H4 (cell line): ENCODE measurements around the gene GNB1L. TPM values are rescaled to one million over a fixed set of nuclear protein-coding genes. Genes with fewer than 3 reads are reported as not detected.

ENCODE experiments used
- DNase-seq: peaks from one replicate; pipeline ENCODE4 v3.0.0-alpha.2; 2015; ENCODE audit warnings: low spot score
- total RNA-seq: library from RNA; depleted of rRNA; stranded (reverse); fragments of >200 nt; shearing (Covaris generic); gene quantifications from 2 replicates; pipeline ENCODE4 v1.2.3, GENCODE V29; 2014

Gene GNB1L
- total RNA-seq, 1 experiment from 2014 or later, result 5.7 TPM

DNA sequence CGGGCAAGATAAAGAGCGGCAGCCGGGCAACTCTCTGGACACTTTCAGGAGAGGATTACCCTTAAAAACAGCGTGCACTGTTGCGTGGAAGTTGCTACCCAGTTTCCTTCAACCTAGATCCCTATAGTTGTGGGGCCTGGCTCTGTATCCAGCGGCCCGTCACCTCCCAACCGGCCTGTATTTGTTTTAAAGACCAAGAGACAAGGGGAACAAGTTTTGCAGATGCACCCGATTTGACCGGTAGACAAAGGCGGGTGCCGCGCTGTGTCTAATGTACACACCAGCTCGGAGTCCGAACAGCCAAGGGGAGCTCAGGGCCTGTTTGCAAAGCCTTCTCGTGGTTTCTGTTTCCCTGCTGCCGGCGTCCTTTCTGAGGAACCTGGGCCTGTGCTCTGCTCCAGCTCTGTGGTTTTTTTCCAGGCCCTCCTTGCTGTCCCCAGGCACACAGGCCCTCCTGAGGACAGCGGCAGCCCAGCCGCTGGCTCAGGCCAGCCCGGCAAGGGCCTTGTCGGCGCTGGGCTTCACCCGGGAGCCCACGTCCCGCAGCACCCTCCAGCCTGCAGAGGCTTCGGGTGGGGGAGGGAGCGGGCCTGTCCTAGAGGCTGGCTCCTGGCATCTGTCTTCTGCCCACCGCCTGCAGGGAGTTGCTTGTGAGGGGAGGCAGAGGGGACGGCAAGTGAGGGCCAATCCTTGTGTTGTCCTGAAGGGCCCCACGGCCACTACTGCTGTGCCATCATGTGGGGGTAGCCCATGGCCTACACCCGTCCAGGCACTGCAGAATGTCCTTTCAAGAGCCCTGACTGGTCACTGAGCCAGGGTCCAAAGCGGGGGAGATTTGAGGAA, 92.7 kb downstream of the GNB1L start:
- no peak for DNase-seq

DNA sequence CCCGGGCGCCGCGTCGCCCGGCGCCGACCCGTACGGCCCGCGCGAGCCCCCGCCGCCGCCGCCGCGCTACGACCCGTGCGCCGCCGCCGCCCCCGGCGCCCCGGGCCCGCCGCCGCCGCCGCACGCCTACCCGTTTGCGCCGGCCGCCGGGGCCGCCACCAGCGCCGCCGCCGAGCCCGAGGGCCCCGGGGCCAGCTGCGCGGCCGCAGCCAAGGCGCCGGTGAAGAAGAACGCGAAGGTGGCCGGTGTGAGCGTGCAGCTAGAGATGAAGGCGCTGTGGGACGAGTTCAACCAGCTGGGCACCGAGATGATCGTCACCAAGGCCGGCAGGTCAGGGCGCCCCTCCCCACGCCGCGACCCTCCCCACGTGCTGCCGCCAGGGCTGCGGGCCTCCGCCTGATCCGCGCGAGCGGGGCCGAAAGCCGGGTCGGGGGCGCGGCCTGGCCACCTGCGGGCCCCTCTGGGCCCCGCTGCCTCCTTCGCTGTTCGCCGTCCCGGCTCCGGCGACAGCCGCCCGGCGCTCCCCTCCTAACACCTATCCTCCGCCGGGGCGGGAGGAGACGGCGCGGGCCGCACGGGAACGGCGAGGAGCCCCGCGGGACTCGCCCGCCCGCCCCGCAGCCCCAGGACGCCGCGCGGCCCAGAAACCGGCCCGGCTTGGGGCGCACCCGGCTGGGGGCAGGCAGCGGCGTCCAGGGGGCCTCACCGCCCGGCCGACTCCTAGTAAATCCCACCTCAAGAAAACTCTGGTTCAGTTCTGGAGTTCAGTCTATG, 93.5 kb downstream of the GNB1L start:
- no peak for DNase-seq

DNA sequence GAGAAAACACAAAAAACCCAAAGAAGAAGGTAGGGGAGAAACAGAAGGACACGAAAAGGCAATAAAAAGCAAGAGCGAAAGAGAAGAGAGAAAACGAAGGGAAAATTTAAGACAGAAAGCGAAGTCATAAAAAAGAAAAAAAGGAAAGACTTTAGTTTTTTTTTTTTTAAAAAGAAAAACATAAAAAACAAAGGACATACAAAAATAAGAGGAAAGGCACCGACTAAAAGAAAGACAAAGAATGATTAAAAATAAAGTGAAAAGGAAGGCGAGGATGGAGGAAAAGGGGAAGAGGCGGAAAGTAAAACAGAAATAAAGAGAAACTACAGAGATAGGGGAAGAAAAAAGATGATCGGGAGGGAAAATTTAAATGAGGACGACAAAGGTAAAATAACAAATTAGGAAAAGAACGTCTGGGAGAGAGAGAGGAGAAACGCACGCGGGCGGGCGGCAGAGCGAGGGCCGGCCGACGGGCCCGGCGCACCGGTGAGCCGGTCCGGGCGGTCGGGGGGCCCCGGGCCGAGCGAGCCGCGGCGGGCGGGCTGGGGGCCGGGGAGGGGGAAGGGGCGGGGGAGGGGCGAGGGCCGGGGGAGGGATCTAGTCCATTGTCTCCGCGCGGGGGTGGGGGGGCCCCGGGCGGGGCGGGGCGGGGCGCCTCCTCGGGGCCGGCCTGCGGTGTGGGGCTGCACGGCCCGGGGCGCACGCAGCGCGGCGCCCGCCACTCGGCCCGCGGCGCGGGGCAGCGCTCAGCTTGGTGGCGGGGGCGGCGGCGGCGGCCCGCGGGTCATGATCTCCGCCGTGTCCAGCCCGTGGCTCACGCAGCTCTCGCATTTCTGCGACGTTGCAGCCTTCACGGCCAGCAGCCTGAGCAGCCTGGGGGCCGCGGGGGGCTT, 94.4 kb downstream of the GNB1L start, which contains the start of gene TBX1:
TBX1 (plus strand) TSS at position 721 of the 893 bp plus-strand sequence; CDS start at position 787, 66 bp downstream.
- no peak for DNase-seq

GRCh38 chr22:19759427-19760057, 95.1 kb downstream of the GNB1L start:
- DNase-seq, result no peak

- DNase-seq, result no peak
Observed at GRCh38 chr22:19758896-19759426, 95.7 kb downstream of the GNB1L start.

DNA sequence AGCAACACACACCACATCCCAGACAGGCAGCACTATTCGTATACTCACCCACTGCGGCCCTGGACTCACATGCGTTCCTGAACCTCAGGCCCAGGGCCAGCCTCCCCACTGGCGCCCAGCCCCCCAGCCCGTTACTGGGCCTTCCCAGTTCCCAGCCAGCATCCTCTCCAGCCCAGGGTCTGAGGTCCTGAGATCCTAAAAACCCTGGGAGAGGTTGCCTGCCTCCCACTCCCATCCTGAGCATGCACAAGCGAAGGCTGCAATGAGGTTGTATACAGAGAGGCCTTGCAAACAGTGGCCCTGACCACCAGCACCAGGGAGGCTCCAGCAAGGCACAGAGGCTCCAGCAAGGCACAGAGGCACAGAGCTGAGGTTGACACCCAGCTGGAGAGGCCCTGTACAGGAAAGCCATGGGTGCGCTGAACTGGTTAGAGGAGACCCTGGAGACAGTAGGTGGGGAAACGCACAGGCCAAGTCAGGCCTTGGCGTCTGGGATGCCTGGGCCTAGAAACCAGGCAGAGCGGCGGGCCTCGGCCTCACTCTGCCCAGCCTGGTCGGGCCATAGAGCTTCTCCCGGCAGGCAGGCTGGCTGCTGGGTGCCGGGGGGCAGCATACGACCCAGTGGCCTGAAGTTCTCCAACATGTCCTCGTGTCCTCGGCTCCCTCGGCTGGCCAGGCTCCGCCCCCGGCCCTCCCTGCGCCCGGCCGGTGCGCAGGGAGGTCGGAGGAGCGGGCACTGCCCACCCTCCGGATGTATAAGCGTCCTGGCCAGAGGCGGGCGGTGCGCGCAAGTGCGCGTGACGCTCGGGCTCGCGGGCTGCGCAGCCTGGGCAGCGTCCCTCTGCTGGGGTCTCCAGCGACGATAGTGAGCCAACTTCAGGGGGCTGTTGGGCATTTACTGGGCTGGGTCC, 96.4 kb downstream of the GNB1L start:
- no peak for DNase-seq

DNA sequence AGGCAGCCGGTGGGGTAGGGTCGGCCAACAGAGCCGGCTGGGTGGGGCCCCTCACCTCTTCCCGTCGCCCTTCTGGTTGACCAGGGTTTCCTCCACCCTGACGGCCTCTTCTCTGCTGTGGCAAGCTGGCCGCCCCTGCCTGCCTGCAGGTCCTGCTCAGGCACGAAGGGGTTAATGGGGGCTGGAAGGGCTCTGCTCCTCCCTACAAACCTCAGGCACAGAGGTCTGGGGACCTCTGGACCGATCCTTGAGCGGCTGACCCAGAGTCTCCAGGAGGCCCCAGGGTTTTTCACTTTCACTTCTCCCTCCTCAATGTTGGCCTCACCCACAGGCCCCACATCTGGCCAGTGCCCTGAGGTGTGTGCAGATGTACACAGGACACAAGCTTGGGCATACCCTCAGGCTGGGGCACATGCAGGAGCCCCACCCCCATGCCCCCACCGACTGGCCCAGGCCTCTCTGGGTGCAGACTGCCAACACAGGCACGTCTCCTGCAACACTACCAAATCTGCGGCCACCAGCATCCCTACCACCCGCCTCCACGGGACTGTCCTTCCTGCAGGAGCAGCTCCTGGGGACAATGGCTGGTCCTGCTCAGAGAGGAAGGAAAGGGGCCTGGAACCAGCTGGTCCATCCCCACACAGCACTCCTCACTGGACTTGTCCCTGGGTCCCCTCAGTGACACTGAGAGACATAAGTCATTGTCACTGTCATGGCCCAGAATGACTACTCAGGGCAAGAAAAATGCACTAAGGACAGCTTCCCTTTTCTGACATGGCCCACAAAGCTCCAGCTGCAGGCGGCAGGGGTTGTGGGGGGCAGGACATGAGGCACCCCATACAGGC, 97.3 kb downstream of the GNB1L start:
- DNase-seq, result no peak

DNA sequence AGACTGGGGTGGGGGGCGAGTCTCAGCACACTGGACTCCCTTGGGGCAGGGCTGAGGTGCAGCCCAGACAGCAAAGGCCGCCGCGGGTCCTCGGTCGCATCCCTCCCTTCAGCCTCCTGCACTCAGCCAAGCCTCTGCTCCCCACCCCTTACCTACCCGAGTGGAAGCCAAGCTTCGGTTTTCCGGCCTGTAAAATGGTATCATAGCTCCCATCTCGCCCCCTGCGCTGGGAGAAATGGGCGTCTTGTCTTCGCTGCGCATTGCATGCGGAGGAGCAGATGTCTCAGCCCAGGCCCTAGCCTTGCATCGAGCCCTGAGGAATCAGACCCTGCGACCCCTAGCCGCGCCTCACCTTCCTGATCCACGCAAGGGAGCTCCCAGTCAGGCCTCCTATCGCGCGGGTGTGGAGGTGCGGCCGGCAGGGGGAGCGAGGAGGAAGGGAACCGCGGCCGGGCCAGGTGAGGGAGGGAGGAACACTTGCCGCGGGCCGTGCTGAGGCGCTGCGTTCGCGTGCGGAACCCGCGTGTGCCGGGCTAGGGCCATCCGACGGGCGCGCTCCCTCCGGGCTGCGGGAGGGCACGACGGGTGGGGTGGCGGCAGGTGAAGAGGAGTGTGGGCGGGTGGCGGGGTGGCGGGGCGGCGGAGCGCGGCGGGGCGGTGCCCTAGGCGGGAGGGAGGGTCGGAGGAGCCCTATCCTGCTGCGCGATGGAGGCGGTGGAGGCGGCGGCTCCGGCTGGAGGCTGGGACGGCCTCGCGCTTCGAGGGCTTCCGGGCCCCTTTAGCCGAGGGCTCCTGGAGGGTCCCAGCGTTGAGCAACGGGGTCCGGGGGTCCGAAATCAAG, 98.2 kb downstream of the GNB1L start:
- DNase-seq, result no peak

GRCh38 chr22:19755722-19756287, 98.9 kb downstream of the GNB1L start:
- no peak for DNase-seq

DNA sequence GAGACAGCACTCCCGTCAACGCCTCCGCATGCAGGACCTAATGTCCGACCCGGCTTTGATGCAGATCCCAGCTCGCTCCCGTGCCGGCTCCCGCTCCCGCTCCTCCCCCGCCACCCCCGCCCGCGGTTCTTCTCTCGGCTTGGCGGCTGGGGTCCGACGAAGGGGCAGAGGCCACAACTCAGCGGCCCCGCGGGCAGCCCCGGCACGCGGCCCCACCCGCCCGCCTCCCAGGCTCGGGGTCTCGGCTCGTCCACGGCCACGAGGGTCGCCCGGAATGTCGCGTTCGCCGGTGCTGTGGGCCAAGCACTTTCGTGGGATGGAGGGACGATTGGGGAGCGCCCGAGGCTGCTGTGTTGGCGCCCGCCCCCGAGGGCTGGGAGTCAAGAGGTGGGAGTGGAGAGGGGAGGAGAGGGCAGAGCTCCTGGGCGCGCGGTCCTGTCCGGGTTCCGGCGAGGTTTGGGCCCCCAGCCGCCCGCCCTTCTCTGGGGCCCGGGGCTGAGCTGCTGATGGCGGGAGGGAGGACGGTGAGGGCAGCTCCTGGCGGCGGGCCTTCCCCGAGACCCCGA, 99.4 kb downstream of the GNB1L start:
- no peak for DNase-seq

GRCh38 chr22:19754701-19755144, 100.0 kb downstream of the GNB1L start:
- no peak for DNase-seq

DNA sequence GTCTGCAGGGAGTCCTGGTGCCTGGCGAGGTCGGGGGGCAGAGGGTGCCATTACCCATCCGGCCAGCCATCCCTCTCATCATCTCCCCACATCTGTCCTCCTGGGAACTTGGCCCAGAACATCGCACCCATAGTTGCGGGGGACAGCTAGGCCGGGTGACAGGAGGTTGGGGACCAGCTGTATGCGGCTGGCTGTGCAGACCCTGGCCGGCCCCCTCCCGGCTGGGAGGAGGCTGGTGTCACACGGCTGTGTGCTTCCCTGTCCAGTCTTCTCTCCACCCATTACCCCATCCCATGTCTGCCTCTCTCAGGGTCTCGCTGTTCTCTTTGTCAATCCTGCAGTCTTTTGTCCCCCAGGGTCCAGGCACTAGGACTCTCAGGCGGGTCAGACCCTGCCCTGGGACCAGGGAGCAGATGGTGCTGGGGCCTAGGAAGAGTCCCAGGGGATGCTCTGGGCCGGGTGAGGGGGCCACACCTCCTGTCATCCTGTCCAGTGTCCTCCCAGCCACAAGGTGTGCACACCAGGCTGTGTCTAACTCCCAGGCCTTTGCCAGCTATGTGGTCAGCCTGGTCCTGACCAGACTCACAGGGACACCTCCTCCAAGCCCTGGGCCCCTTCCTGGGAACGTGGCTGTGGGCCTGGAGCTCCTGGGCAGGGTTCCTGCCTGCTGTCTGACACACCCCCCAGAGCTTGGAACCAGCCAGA, 100.5 kb downstream of the GNB1L start:
- DNase-seq, result no peak

DNA sequence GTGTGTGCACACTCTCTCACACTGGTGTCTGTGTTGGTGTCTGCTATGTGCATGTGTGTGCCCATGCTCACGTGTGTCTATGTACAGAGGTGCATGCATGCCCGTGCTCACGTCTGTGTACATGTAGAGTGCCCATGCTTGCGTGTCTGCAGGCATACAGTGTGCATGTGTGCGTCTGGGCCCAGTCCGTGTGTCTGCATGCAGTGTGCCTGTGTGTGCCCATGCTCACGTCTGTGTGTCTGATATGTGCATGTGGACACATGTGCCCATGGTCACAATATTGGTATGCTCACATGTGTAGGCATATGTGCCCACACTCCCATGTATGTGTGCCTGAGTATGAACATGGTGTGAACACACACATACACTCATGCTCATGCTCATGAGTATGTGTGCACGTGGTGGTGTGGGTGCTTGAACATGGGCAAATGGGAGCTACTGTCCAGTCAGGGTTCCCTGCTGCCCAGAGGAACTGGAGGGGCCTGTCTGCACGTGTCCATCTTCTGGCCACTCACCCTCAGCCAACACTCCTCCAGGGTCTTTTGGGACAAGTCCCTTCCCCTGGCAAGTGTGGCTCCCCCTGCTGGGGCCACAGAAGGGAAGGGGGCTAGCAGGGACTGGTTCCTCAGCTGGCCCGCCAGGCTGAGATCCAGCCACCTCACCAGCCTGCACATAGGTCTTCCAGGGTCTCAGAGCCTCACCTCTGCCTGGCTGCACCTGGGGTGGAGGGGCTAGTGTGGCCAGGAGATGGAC, 101.4 kb downstream of the GNB1L start:
- DNase-seq, result no peak

- DNase-seq, result no peak
Observed at GRCh38 chr22:19751497-19752245, 103.0 kb downstream of the GNB1L start.
